Measurements from ENCODE around the gene ATXN10. TPM values are rescaled to one million over a fixed set of nuclear protein-coding genes. Genes with fewer than 3 reads are reported as not detected.
"Not testable (repeated sequence)": the region's sequence is repeated elsewhere in the genome, so short reads cannot be mapped to it uniquely, and the experiment has no call there.

The ATXN10 gene
- polyA plus RNA-seq, 1 donor from 2014 or later: 86.9 TPM

- Mint-ChIP-seq H3K4me3 (no peak overlapping the region), H3K27ac (no peak overlapping the region), H3K4me1 (no peaks in the 10 kb centered on the region), H3K36me3 (no peaks in the 10 kb centered on the region), H3K27me3 (peaks cover 17% of the 10 kb centered on the region), H3K9me3 (no peaks in the 10 kb centered on the region)
Measured at GRCh38 chr22:45651931-45652528, 19.6 kb upstream of the ATXN10 start.

DNA sequence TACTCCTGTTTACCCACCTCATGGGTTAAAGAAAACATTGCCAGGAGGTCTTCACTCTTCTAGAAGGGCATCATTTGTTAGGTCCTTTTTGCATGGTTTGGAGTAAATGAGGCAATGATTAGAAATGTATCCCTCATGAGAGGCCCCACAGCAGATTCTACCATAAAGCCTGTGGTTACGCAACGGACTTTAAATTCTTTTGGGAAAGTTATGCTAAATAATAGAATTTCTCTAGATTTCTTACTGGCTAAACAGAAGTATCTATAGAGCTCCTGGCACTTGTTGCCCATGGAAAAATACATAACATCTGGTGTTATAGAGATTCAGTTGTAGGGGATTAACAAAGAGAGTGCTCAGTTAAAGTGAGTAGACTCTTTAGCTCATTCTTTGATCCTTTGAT, 15.1 kb upstream of the ATXN10 start:
- peaks cover 3 to 5% (median 5%) of the 10 kb centered on the region in 3 donors for H3K4me1 Mint-ChIP-seq
- H3K9me3 Mint-ChIP-seq: no peaks in the 10 kb centered on the region
- H3K27ac Mint-ChIP-seq: no peak overlapping the region
- H3K36me3 Mint-ChIP-seq: no peaks in the 10 kb centered on the region
- H3K27me3 Mint-ChIP-seq: peaks cover 7% of the 10 kb centered on the region
- no peak overlapping the region for H3K4me3 Mint-ChIP-seq

DNA sequence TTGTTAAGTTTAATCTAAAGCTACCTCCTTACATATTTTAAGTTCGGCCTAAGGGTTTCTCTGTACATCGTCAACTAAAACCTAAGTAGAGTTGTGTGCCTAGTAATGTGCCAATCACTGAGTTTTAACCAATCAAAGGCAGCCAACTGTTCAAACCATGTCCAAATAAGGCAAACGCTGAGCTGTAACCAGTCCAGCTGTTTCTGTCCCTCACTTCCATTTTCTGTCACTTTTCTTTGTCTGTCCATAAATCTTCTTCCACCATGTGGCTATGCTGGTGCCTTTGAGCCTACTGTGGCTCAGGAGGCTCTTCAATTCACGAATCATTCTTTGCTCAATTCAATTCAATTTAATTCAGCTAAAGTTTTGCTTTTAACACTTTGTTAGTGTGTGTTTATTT, 13.9 kb upstream of the ATXN10 start:
- Mint-ChIP-seq H3K4me3 (no peak overlapping the region), H3K36me3 (no peaks in the 10 kb centered on the region), H3K4me1 (peaks cover 3 to 5% (median 5%) of the 10 kb centered on the region in 3 donors), H3K9me3 (no peaks in the 10 kb centered on the region), H3K27ac (no peak overlapping the region), H3K27me3 (peaks cover 7% of the 10 kb centered on the region)

DNA sequence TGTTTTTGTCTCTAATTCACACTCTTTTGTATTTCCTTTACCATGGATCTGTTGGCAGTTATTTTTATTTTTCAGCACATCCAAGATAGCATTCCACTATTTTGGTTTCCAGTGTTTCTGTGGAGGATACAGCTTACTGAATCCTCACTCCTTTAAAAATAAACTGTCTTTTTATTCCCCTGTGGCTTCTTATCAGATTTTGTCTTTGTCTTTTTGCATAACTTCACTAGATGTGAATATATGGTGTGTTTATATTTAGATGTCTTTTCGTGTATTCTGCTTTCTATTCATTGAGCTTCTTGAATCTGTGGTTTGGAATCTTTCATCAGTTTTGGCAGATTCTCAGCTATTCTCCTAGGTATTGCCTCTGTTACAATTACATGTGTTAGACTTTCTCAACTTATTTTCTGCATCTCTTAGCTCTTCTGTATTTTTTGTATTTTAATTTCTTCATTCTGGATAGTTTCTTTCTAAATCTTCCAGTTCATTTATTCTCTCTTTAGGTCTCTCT, 7.4 kb upstream of the ATXN10 start:
- Mint-ChIP-seq H3K27me3 (peaks cover 2% of the 10 kb centered on the region), H3K4me3 (no peak overlapping the region), H3K36me3 (peaks cover 7% of the 10 kb centered on the region), H3K9me3 (peaks cover 0 to 2% (median 0%) of the 10 kb centered on the region in 3 donors), H3K27ac (peak overlapping the region in 1 of 3 donors; percentile 17), H3K4me1 (peaks cover 3 to 7% (median 5%) of the 10 kb centered on the region in 3 donors)

GRCh38 chr22:45667486-45667885, 4.1 kb upstream of the ATXN10 start:
- Mint-ChIP-seq H3K4me1 (peaks cover 0 to 5% (median 4%) of the 10 kb centered on the region in 3 donors), H3K36me3 (peaks cover 7% of the 10 kb centered on the region), H3K4me3 (no peak overlapping the region), H3K27ac (no peak overlapping the region), H3K27me3 (peaks cover 2% of the 10 kb centered on the region), H3K9me3 (peaks cover 0 to 2% (median 0%) of the 10 kb centered on the region in 3 donors)

GRCh38 chr22:45670363-45670762, 1.3 kb upstream of the ATXN10 start:
- peaks cover 21 to 31% (median 25%) of the 10 kb centered on the region in 3 donors for H3K4me1 Mint-ChIP-seq
- peak overlapping the region in 1 of 3 donors; percentile 85 for H3K27ac Mint-ChIP-seq
- H3K9me3 Mint-ChIP-seq, H3K27me3 Mint-ChIP-seq, H3K36me3 Mint-ChIP-seq: not testable (repeated sequence)
- peak overlapping the region in 1 of 4 donors; percentile 81 for H3K4me3 Mint-ChIP-seq

DNA sequence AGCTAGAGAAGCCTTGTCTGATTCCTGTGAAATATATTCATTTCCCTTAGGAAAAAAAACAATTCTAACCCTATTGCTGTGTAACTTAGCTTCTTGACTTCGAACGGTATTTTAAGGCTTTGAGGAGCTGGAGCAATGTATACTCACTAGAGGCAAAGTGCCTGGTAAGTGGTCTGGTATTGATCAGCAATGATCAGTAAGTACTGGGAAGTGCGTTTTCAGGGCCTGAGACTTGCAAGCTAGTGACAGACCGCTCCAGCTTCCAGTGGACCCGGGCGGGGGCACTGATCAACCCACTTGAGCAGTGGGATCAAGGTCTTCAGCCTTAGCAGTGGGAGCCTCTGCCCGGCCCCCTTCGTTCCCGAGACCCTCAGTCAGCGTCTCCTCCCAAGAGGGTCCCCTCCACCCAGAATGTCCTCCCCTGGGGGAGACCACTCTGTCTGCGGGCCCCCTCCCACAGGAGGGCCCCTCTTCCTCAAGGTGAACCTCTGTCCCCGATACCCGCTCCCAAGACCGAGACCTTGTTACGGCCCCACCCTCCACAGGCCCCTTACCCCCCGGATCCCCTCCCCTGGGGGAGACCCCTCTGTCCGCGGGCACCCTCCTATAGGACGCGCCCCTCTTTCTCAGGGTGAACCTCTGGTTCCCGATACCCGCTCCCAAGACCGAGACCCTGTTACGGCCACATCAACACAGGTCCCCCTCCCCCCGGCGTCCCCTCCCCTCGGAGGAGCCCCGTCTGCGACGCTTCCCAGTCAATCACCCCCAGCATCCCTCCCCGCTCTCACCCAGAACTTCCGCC, 452 bp upstream of the ATXN10 start:
- Mint-ChIP-seq H3K36me3 (peaks cover 3% of the 10 kb centered on the region), H3K4me3 (peak overlapping the region; percentile 81 to 96 (median 92)), H3K27me3 (no peaks in the 10 kb centered on the region), H3K27ac (peak overlapping the region in 2 of 3 donors; percentile 83 to 85), H3K9me3 (no peaks in the 10 kb centered on the region), H3K4me1 (peaks cover 22 to 32% (median 32%) of the 10 kb centered on the region in 3 donors)

- H3K27ac Mint-ChIP-seq: peak overlapping the region; percentile 29 to 62 (median 46)
- H3K36me3 Mint-ChIP-seq: peaks cover 4% of the 10 kb centered on the region
- no peaks in the 10 kb centered on the region for H3K9me3 Mint-ChIP-seq
- peaks cover 23 to 39% (median 34%) of the 10 kb centered on the region in 3 donors for H3K4me1 Mint-ChIP-seq
- no peaks in the 10 kb centered on the region for H3K27me3 Mint-ChIP-seq
- H3K4me3 Mint-ChIP-seq: peak overlapping the region; percentile 81 to 92 (median 86)
Measured at GRCh38 chr22:45672564-45673481, 1.2 kb downstream of the ATXN10 start.

DNA sequence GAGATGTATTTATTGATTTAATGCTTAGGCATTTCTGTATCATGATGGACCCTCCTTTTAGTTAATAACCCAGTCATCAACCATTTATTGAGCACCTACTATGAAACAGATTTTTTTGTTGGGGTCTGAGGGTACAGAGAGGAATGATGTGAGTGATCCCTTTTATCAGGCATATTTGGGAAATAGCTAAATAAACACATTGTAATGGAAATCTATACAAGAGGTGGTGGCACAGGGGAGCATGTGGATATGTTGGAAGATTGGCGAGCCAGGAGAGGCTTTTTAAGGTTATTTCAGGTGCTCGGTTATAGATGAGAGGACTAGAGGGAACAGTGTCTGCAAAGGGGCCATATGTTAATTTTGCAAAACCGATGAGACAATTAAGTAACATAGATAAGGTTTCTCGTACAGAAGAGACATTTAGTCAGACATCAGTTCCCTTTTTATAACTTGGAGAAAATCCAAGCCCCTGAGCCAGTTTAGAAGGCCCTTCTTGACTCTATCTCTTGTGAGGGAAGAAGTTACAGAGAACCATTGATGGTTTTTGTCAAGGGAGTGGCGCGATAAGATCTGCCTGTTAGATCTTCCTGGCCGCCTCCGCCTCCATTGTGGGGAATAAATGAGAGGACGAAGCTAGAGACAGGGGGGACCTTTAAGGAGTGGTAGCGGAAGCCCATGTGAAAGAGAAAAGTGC, 2.0 kb downstream of the ATXN10 start:
- H3K4me1 Mint-ChIP-seq: peaks cover 24 to 43% (median 36%) of the 10 kb centered on the region in 3 donors

GRCh38 chr22:45676024-45676423, 4.4 kb downstream of the ATXN10 start:
- H3K4me3 Mint-ChIP-seq: no peak overlapping the region
- H3K27ac Mint-ChIP-seq: no peak overlapping the region
- no peaks in the 10 kb centered on the region for H3K27me3 Mint-ChIP-seq
- peaks cover 8% of the 10 kb centered on the region for H3K36me3 Mint-ChIP-seq
- H3K4me1 Mint-ChIP-seq: peaks cover 30 to 51% (median 46%) of the 10 kb centered on the region in 3 donors
- H3K9me3 Mint-ChIP-seq: no peaks in the 10 kb centered on the region

More for the DNA sequence above, 2.0 kb downstream of the ATXN10 start:
- peak overlapping the region in 3 of 4 donors; percentile 81 to 92 (median 83) for H3K4me3 Mint-ChIP-seq
- peaks cover 4% of the 10 kb centered on the region for H3K36me3 Mint-ChIP-seq
- peak overlapping the region in 2 of 3 donors; percentile 25 to 29 for H3K27ac Mint-ChIP-seq
- no peaks in the 10 kb centered on the region for H3K9me3 Mint-ChIP-seq
- H3K27me3 Mint-ChIP-seq: no peaks in the 10 kb centered on the region

DNA sequence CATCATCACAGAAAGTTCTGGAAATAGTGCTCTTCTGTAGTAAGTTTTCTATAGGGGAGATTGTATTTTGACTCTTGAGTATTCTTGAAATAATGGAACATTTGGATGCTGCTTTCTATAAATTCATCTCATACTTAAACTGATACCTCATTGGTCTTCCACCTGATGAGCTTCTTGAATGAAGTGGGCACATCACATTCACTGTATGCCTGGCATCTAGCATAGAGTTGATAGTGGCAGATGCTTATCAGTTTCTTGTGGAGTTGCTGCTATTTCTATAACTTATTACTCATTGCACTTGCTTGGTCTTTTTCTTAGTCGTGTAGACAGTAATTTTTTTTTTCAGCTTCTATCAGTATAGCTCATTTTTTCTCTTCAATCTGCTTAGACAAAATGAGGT, 5.4 kb downstream of the ATXN10 start:
- H3K36me3 Mint-ChIP-seq: peaks cover 8% of the 10 kb centered on the region
- H3K4me1 Mint-ChIP-seq: peaks cover 30 to 50% (median 46%) of the 10 kb centered on the region in 3 donors

DNA sequence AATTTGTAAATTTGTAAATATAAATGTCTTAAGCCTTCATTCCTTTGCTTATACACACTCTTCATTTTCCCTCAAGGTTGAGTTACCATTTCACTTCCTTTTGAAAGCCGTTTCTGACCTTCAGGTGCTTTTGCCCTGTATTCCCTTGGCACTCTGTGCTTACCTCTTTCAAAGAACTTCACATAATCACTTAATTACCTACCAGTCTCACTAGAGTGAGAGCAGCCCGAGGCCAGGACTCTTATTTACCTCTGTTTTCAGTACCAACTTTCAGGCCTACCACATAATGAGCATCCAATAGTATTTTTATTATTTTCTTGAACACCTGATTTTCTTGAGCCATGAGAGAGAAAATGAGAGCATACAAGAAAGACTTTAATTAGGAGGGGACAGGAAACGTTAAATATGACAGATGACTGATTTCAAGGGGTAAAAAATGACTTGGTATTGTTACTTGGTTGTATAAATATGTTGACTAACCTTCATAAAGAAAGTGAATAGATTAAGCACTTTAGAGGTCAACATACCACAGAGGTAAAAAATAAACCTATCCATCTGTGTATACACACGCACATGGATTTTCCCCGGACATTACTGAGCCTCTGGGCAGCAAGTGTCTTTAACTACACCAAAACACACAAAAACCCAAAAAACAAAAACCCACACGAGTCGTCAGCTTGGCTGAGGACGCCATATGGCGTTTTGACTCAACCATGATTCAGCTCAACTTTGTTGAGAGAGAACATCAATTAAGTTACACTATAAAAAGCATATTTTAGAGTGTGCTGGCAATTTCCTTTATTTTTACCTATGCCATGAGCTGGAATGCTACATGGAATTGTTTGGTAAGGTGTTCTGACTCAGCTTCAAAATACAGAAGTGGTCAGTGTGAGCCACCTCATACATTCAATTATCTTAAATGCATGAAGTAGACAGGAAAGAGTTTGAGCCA, 7.6 kb downstream of the ATXN10 start:
- H3K9me3 Mint-ChIP-seq: no peaks in the 10 kb centered on the region
- H3K27ac Mint-ChIP-seq: no peak overlapping the region
- H3K4me1 Mint-ChIP-seq: peaks cover 12 to 31% (median 29%) of the 10 kb centered on the region in 3 donors
- H3K36me3 Mint-ChIP-seq: peaks cover 8% of the 10 kb centered on the region
- H3K27me3 Mint-ChIP-seq: no peaks in the 10 kb centered on the region
- no peak overlapping the region for H3K4me3 Mint-ChIP-seq

More for the DNA sequence above, 5.4 kb downstream of the ATXN10 start:
- Mint-ChIP-seq H3K27ac (no peak overlapping the region), H3K9me3 (no peaks in the 10 kb centered on the region), H3K4me3 (no peak overlapping the region), H3K27me3 (no peaks in the 10 kb centered on the region)

Data from IgD-negative memory B cell (primary cell).